Mesendoderm (in vitro differentiated cells): Measurements from ENCODE around the gene TERF2IP. TPM values are rescaled to one million over a fixed set of nuclear protein-coding genes. Genes with fewer than 3 reads are reported as not detected.

Source experiments
- DNase-seq: peaks from one replicate; pipeline ENCODE4 v3.0.0; 2013
- H2AK5ac ChIP-seq: 2 replicates; pipeline ENCODE4 v1.6.1; 2013; ENCODE audit warnings: low read length, inconsistent platforms
- H2BK120ac ChIP-seq: 2 replicates; pipeline ENCODE4 v1.6.1; 2013; ENCODE audit warnings: low read depth, mild to moderate bottlenecking, low read length, moderate library complexity, mixed read lengths
- H2BK15ac ChIP-seq: replicated peaks from 2 replicates; pipeline ENCODE4 v1.6.1; 2013; ENCODE audit warnings: low read depth, mild to moderate bottlenecking, moderate library complexity
- H2BK5ac ChIP-seq: 2 replicates; pipeline ENCODE4 v1.6.1; 2013; ENCODE audit warnings: low read length, inconsistent platforms
- H3K18ac ChIP-seq: 2 replicates; pipeline ENCODE4 v1.6.1; 2013; ENCODE audit warnings: mild to moderate bottlenecking, low read length, mixed read lengths
- H3K23ac ChIP-seq: one replicate; pipeline ENCODE4 v1.6.1; 2013; ENCODE audit warnings: low read length
- H3K27ac ChIP-seq: 2 replicates; pipeline ENCODE4 v1.5.1; 2013; ENCODE audit warnings: low read depth, mild to moderate bottlenecking, inconsistent platforms, low read length, moderate library complexity
- H3K27me3 ChIP-seq: 2 replicates; pipeline ENCODE4 v1.6.1; 2013; ENCODE audit warnings: low read length, control low read depth, mild to moderate bottlenecking, inconsistent platforms; ENCODE audit not compliant: insufficient read depth, poor library complexity
- H3K36me3 ChIP-seq: 2 replicates; pipeline ENCODE4 v1.6.1; 2013; ENCODE audit warnings: low read length, inconsistent platforms; ENCODE audit not compliant: control insufficient read depth, insufficient read depth
- H3K4ac ChIP-seq: one replicate; pipeline ENCODE4 v1.6.1; 2013; ENCODE audit warnings: low read depth, mild to moderate bottlenecking, low read length, moderate library complexity
- H3K4me1 ChIP-seq: 2 replicates; pipeline ENCODE4 v1.6.1; 2013; ENCODE audit warnings: low read depth, low read length, inconsistent platforms; ENCODE audit not compliant: control insufficient read depth
- H3K4me2 ChIP-seq: 2 replicates; pipeline ENCODE4 v1.6.1; 2013; ENCODE audit warnings: low read length
- H3K4me3 ChIP-seq: 2 replicates; pipeline ENCODE4 v1.5.1; 2013; ENCODE audit warnings: mild to moderate bottlenecking, low read length
- H3K56ac ChIP-seq: one replicate; pipeline ENCODE4 v1.6.1; 2013; ENCODE audit warnings: low read length
- H3K79me1 ChIP-seq: 2 replicates; pipeline ENCODE4 v1.6.1; 2013; ENCODE audit warnings: low read length, inconsistent platforms
- H3K79me2 ChIP-seq: 2 replicates; pipeline ENCODE4 v1.6.1; 2013; ENCODE audit warnings: mild to moderate bottlenecking, low read length; ENCODE audit not compliant: control insufficient read depth, insufficient read depth
- H3K9ac ChIP-seq: 2 replicates; pipeline ENCODE4 v1.6.1; 2013; ENCODE audit warnings: low read length, inconsistent platforms
- H4K5ac ChIP-seq: one replicate; pipeline ENCODE4 v1.6.1; 2013; ENCODE audit warnings: low read length
- H4K8ac ChIP-seq: one replicate; pipeline ENCODE4 v1.6.1; 2013; ENCODE audit warnings: low read depth, mild to moderate bottlenecking, control low read depth, low read length, moderate library complexity
- WGBS: extraction: QIAGEN DNeasy Blood & Tissue Kit; methylation state at CpG from one replicate; pipeline ENCODE4 v1.1.7; 2013; ENCODE audit warnings: low lambda C conversion rate, missing lambda C conversion rate; ENCODE audit not compliant: insufficient coverage; ENCODE audit errors: extremely low coverage; 5-methylcytosine and 5-hydroxymethylcytosine counted together
- polyA plus RNA-seq, 2 experiments: library from polyadenylated mRNA; stranded (reverse); fragments of 200-250 nt; gene quantifications; one replicate each; pipeline ENCODE4 v1.2.3, GENCODE V29; 2013

The TERF2IP gene
- polyA plus RNA-seq (2013, experiment 1 of 2): 12.2 TPM
- 11.7 TPM for polyA plus RNA-seq (2013, experiment 2 of 2)

GRCh38 chr16:75647492-75648264 is at the start of gene TERF2IP, which contains the start of gene KARS1:
TSS of gene TERF2IP (plus strand) at chr16:75647773. CDS start at chr16:75647883, 110 bp downstream.
TSS of gene KARS1 (minus strand) at chr16:75647665. CDS start at chr16:75647639, 26 bp downstream.
- Histone ChIP-seq H2AK5ac (no peak within 1 kb of the TSS), H3K27me3 (no peaks in the 10 kb centered on the region), H3K23ac (peak within 1 kb of the TSS; percentile 68), H4K5ac (no peak within 1 kb of the TSS), H2BK5ac (peak within 1 kb of the TSS; percentile 21), H3K4me1 (peaks cover 3% of the 10 kb centered on the region), H3K79me2 (peaks cover 65% of the 10 kb centered on the region), H3K9ac (peak within 1 kb of the TSS; percentile 98), H3K27ac (peak within 1 kb of the TSS; percentile 57), H2BK120ac (no peak within 1 kb of the TSS), H3K4me3 (peak within 1 kb of the TSS; percentile 98), H3K18ac (peak within 1 kb of the TSS; percentile 62), H2BK15ac (no peak within 1 kb of the TSS), H3K4ac (peak within 1 kb of the TSS; percentile 83), H3K4me2 (peak within 1 kb of the TSS; percentile 96), H3K79me1 (peaks cover 10% of the 10 kb centered on the region), H4K8ac (no peak within 1 kb of the TSS), H3K56ac (peak within 1 kb of the TSS; percentile 98), H3K36me3 (no peaks in the 10 kb centered on the region)
- WGBS: no CpG with 5 or more reads among the region's 76 CpGs
- DNase-seq: peak; percentile 97

- no peak overlapping the region for H3K4me2 ChIP-seq
- H3K79me2 ChIP-seq: no peaks in the 10 kb centered on the region
- WGBS: no CpG with 5 or more reads among the region's 6 CpGs
- H3K18ac ChIP-seq: no peak overlapping the region
- H3K27ac ChIP-seq: no peak overlapping the region
- H3K4me1 ChIP-seq: no peaks in the 10 kb centered on the region
- no peak overlapping the region for H3K56ac ChIP-seq
- H4K8ac ChIP-seq: no peak overlapping the region
- H2AK5ac ChIP-seq: no peak overlapping the region
- no peak overlapping the region for H2BK5ac ChIP-seq
- DNase-seq: no peak
- H4K5ac ChIP-seq: no peak overlapping the region
- no peak overlapping the region for H2BK120ac ChIP-seq
- no peak overlapping the region for H3K4me3 ChIP-seq
- no peak overlapping the region for H2BK15ac ChIP-seq
- no peak overlapping the region for H3K23ac ChIP-seq
- no peak overlapping the region for H3K9ac ChIP-seq
- peaks cover 11% of the 10 kb centered on the region for H3K36me3 ChIP-seq
- H3K4ac ChIP-seq: no peak overlapping the region
- H3K27me3 ChIP-seq: no peaks in the 10 kb centered on the region
- H3K79me1 ChIP-seq: no peaks in the 10 kb centered on the region
These were observed 47.9 kb upstream of the TERF2IP start for GRCh38 chr16:75599452-75600277.

GRCh38 chr16:75603241-75603640 is 44.3 kb upstream of the TERF2IP start:
- Histone ChIP-seq H2BK120ac (no peak overlapping the region), H2BK5ac (no peak overlapping the region), H2BK15ac (no peak overlapping the region), H3K27me3 (no peaks in the 10 kb centered on the region), H3K27ac (no peak overlapping the region), H3K4me1 (no peaks in the 10 kb centered on the region), H4K8ac (no peak overlapping the region), H3K79me1 (no peaks in the 10 kb centered on the region), H4K5ac (no peak overlapping the region), H3K56ac (no peak overlapping the region), H3K4me2 (no peak overlapping the region), H3K4me3 (no peak overlapping the region), H3K9ac (no peak overlapping the region), H3K4ac (no peak overlapping the region), H3K23ac (no peak overlapping the region), H3K36me3 (peaks cover 9% of the 10 kb centered on the region), H2AK5ac (no peak overlapping the region), H3K18ac (no peak overlapping the region), H3K79me2 (no peaks in the 10 kb centered on the region)
- no peak for DNase-seq
- no CpG with 5 or more reads among the region's 4 CpGs for WGBS

- Histone ChIP-seq H3K56ac (no peak overlapping the region), H3K4me3 (no peak overlapping the region), H3K9ac (no peak overlapping the region), H2BK120ac (no peak overlapping the region), H3K4me1 (no peaks in the 10 kb centered on the region), H3K18ac (no peak overlapping the region), H2BK15ac (no peak overlapping the region), H3K79me2 (no peaks in the 10 kb centered on the region), H3K36me3 (peaks cover 14% of the 10 kb centered on the region), H3K4ac (no peak overlapping the region), H3K79me1 (no peaks in the 10 kb centered on the region), H2BK5ac (no peak overlapping the region), H3K4me2 (no peak overlapping the region), H3K27ac (no peak overlapping the region), H2AK5ac (no peak overlapping the region), H3K27me3 (no peaks in the 10 kb centered on the region), H3K23ac (no peak overlapping the region), H4K5ac (no peak overlapping the region), H4K8ac (no peak overlapping the region)
- WGBS: no CpG with 5 or more reads among the region's 1 CpG
- DNase-seq: no peak
These were observed 41.1 kb upstream of the TERF2IP start for GRCh38 chr16:75606507-75606906.

DNA sequence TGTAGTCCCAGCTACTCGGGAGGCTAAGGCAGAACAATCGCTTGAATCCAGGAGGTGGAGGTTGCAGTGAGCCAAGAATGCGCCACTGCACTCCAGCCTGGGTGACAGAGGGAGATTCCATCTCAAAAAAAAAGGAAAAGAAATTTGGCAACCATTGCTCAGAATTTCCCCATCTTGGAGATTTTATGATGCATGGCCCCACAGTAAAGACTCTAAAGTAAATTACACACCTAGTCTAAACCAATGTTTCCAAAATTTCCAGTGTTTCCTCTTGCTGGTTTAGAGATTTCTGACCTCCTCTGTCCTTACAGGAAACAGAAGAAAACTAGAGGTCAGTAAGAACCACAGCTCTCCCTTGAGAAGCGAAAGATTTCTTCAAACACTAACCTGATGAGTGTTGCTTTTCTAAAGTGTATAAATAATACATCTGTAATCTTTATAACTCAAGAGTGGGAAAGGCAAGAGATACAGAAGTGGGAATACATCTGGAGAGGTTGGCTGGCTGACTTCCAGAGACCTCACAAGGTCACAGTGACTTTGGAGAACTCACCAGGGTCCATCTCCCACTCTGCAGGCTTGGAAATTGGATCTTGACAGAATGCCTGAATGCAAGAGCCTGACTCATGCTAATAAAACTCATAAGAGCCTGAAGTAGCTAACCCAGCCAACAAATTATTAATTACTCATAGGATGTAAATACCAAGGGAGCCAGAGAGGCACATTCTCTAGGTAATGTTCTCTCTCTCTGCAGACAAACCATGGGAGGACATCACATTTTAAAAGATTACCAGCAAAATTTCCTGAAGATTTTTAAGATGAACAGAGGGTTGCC is 33.3 kb upstream of the TERF2IP start:
- WGBS: no CpG with 5 or more reads among the region's 4 CpGs
- Histone ChIP-seq H3K4me2 (no peak overlapping the region), H3K18ac (no peak overlapping the region), H4K5ac (no peak overlapping the region), H3K36me3 (peaks cover 15% of the 10 kb centered on the region), H3K79me2 (no peaks in the 10 kb centered on the region), H3K27me3 (no peaks in the 10 kb centered on the region), H3K4me3 (no peak overlapping the region), H3K4me1 (no peaks in the 10 kb centered on the region), H3K9ac (no peak overlapping the region), H4K8ac (no peak overlapping the region), H3K56ac (no peak overlapping the region), H3K27ac (no peak overlapping the region), H3K4ac (no peak overlapping the region), H2BK5ac (no peak overlapping the region), H3K79me1 (no peaks in the 10 kb centered on the region), H2AK5ac (no peak overlapping the region), H2BK120ac (no peak overlapping the region), H3K23ac (no peak overlapping the region), H2BK15ac (no peak overlapping the region)
- no peak for DNase-seq
